ENCODE results near the gene CREB3L2.

DNA sequence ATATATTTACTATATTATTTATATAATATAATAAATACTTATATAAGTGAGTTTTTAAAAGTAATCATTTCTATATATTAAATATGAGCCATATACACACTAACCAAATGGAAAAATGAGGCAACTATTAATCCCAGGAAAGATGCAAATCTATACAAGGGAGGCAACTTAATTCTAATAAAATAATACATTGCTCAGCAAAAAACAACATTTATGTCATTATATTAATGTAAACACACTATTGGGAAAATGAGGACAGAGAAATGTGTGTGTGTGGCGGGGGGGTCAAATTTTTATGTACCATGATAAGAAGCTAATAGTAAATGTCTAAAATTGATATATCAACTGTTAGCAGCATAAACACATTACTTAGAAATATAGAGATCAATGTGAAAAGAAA, 131.8 kb downstream of the CREB3L2 start:
- TF ChIP-seq, protein P1, sequence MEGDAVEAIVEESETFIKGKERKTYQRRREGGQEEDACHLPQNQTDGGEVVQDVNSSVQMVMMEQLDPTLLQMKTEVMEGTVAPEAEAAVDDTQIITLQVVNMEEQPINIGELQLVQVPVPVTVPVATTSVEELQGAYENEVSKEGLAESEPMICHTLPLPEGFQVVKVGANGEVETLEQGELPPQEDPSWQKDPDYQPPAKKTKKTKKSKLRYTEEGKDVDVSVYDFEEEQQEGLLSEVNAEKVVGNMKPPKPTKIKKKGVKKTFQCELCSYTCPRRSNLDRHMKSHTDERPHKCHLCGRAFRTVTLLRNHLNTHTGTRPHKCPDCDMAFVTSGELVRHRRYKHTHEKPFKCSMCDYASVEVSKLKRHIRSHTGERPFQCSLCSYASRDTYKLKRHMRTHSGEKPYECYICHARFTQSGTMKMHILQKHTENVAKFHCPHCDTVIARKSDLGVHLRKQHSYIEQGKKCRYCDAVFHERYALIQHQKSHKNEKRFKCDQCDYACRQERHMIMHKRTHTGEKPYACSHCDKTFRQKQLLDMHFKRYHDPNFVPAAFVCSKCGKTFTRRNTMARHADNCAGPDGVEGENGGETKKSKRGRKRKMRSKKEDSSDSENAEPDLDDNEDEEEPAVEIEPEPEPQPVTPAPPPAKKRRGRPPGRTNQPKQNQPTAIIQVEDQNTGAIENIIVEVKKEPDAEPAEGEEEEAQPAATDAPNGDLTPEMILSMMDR (IDR thresholded peaks at IDR 0.05), result no peak
- no peak for TF ChIP-seq POLR2A (IDR thresholded peaks at IDR 0.05)

All from adrenal gland (tissue), 5 donors.